GM19467 (cell line): Measurements from ENCODE around the gene FGFBP1.

ENCODE experiments used
- ATAC-seq: cut with Tn5 transposase; IDR thresholded peaks from one replicate; pipeline ENCODE4 v1.9.1; 2021; ENCODE audit warnings: mild to moderate bottlenecking, moderate library complexity; ENCODE audit not compliant: unreplicated experiment

Gene FGFBP1

GRCh38 chr4:15913631-15913970, 24.9 kb downstream of the FGFBP1 start:
- no peak for ATAC-seq

GRCh38 chr4:15912961-15913630, 25.4 kb downstream of the FGFBP1 start:
- no peak for ATAC-seq

GRCh38 chr4:15912236-15912635, 26.3 kb downstream of the FGFBP1 start:
- no peak for ATAC-seq

DNA sequence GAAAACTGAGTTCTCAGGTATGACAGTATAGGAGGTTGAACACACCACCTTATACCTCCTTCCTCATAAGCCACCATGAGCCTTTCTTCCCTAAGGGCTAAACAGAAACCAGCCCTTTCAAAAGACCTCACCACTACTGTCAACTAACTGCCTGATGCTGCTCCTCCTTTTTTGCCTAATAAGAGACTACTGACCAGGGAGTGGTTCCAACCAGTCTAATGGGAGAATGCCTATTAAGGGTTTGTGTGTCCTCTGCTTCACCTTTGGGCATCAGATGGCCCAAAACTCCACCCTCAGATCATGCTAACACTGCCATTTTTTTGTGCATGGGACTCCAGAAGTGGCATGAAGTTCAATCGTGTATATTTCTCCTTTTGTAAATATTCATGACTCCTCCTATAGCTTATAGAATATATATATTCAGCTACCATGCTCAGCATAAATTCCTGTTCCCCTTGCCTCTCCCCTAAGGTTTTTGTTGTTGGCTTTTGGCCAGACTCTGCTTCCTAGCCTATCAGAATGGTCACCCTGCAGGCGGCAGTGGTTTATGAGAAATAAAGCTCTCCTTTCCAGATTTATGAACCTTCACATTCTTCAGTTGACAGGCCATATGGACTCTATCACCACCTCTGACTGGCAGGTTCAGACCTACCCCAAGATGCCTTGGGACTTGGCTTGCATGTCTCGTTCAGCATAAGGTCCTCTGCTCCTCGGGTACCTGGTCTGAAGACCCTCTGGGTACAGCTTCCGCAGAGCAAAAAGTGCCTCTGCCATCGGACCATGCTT, 28.2 kb downstream of the FGFBP1 start:
- ATAC-seq, result no peak

GRCh38 chr4:15907430-15907829, 31.1 kb downstream of the FGFBP1 start:
- ATAC-seq, result no peak

DNA sequence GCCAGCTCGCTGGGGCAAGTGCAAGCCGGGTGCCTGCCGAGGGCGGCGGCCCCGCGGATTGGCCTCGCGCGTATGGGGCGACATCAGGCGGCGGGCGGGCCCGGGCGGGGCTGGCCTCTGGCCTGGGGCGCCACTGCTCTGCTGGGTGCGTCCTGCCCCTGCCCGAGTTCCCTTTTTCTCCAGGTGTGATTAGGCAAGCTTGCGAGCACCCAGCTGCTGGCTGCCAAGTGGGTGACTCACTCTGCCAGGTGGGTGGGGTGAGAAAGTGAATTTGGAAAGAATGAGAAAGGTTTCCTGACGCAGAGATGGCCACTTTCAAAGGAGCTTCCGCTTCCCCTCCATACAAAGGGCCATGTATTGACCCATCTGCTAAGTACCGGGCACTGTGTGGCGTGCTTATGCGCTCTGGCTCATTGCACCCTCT, 32.5 kb downstream of the FGFBP1 start:
- no peak for ATAC-seq

- no peak for ATAC-seq
Measured at GRCh38 chr4:15902746-15903145, 35.8 kb downstream of the FGFBP1 start.

DNA sequence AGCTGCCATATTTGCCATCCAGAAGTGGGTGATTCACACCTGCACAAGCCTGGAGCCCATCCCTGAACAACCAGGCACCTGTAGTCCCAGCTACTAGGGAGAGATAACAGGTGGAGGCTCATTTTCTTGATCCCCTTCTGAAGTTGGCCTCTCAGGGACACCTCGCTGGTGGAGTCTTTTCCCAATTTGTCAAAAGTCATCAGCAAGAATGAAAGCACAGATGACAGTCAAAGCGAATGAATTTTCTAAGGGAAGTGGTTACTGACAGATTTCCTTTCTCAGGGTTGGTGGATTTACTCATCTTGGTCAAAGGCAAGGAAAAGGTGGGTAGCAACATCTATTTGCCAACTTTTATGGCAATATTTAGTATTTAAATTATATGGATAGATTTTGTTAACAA, 36.5 kb downstream of the FGFBP1 start:
- no peak for ATAC-seq

DNA sequence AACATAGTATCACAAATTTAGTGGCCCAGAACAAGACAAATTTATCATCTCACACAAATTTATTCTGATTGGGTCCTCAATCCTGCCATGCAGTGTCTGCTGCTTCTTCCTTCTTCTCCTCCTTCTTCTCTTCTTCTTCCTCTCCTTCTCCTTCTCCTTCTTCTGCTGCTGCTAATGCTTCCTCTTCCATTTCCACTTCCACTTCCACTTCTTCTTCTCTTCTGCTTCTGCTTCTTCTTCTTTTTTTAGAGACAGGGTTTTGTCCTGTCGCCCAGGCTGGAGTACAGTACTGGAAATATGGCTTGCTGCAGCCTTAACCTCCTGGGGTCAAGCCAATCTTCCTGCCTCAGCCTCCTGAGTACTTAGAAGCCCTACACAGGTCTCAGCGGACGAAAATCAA, 37.5 kb downstream of the FGFBP1 start:
- ATAC-seq, result no peak

DNA sequence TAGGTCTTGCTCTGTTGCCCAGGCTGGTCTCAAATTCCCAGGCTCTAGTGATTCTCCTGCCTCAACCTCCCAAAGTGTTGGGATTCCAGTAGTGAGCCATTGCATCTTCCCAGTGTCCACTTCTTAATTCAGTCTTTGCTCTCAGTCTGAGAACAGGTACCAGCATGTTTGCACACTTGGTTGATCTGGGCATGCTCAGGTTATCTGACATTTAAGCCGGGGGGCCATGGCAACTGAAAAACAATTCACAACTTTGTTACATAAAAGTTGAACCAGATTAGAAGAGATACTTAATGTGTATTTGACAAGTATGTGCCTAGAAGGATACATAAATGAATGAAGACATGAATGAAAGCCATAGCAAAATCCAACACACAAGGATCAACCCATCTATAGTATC, 39.0 kb downstream of the FGFBP1 start:
- ATAC-seq, result no peak

DNA sequence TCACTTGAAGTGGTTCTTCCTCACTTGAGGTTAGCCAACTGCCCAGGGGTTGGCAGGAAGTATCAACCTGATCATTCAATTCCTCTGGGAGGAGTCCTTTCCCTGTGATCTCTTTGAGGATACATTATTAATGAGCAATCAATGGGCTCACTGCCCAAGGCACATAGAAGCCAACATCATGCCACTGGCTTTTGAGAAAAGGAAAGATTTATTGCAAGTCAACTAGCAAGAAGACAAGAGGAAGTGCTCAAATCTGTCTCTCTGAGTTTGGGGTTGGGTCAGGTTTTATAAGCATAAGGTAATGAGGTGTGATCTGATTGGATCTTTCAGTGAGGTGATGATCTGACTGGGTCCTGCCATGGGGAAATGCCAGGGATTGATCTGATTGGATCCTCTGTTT, 39.6 kb downstream of the FGFBP1 start:
- ATAC-seq, result no peak

DNA sequence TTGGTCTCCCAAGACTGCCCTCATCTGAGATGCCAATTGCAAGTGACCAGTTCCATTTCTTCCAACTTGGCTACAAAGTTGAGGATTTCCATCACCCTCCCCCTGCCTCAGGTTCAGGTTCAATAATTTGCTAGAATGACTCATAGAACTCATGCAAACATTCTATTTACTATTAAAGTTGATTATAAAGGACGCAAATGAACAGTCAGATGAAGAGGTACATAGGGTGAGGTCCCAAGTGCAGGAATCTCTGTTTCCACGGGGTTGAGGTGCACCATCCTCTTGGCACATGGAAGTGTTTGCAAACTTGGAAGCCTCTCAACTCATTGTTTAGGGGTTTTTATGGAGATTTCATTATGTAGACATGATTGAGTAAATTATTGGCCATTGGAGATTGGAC, 41.0 kb downstream of the FGFBP1 start:
- no peak for ATAC-seq

DNA sequence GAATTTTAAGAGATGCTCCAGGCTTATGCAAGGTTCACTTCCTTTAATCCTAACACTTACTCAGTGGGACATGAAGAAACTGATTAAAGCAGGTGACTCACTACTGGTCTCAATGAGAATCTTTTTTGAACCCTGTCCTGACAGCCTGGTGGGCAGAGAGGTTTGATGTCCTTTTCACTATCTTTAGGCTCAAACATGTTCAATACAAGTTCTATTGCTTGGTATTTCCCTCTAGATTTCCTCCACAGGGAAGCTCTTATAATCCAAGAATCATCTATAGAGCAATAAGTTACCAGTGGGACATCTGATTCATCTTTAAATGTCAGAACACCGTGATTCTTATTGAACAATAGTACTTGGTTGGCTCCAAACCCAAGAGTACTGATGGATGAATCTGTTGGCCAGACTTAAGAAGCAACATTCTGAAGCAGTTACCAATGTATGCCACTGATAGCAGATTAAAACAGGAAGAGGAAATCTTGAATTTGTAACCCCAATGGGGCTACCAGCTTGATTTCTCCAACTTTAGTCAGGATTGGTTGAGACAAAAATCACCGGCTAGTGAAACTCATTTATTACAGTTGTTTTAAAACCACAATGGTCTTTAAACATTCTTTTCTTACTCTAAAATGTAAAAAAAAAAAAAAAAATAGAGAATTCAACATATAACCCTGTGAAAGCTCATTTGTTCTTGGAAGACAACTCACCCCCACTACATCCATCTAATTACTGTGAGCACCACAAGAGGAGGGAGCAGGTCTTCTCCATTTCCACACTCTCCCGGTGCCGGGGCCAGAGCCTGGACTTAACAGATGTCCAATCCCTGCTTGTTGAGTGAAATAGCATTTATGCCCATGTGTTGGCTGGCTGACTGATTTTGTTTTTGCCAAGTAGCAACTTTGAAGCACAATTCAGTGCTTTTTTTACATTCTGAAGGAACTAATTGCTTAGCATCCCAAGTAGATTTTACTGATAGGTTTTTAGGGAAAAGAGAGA, 43.3 kb downstream of the FGFBP1 start:
- no peak for ATAC-seq

- no peak for ATAC-seq
Measured at GRCh38 chr4:15894393-15894792, 44.1 kb downstream of the FGFBP1 start.

DNA sequence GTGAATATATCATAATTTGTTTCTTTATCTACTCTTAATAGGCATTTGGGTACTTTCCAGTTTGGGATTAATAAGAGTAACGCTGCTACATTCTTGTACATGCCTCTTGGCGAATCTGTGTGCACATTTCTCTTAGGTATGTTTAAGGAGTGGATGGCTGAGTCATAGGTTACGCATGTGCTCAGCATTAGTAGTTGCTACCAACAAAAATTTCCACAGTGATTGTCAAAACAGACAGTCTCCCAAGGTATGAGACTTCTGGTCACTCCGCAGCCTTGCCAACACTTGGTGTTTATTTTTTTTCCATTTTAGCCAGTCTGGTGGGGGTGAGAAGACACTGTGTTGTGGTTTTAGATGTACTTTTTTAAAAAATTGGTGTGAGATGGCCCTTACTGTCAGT, 44.6 kb downstream of the FGFBP1 start:
- no peak for ATAC-seq

DNA sequence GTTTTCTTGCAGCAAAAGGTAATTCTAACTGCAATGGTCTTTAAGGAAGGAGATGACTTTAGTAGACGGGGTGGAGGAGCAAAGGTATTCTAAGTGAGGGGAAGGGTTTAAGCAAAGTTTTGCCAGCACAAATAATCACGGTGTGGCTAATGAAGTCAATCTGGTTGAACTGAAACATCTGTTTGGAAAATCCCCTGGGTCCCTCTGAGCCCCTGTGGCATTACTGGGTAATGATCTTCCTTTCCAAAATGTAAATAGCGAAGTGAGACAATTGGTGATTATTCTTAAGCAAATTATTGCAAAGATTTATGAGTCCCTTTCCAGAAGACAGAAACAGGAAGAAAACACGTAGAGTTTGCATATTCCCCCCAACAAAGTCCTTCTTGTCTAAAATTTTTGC, 47.2 kb downstream of the FGFBP1 start:
- ATAC-seq, result no peak

GRCh38 chr4:15890246-15890829, 48.2 kb downstream of the FGFBP1 start:
- no peak for ATAC-seq

- ATAC-seq, result no peak
Measured at GRCh38 chr4:15888515-15888914, 50.0 kb downstream of the FGFBP1 start.
